ENCODE data around the gene FAF1.
A peak's percentile ranks its signal among the peaks of the same experiment; 100 is the strongest.
"Not testable (repeated sequence)": the region's sequence is repeated elsewhere in the genome, so short reads cannot be mapped to it uniquely, and the experiment has no call there.

Gene FAF1

DNA sequence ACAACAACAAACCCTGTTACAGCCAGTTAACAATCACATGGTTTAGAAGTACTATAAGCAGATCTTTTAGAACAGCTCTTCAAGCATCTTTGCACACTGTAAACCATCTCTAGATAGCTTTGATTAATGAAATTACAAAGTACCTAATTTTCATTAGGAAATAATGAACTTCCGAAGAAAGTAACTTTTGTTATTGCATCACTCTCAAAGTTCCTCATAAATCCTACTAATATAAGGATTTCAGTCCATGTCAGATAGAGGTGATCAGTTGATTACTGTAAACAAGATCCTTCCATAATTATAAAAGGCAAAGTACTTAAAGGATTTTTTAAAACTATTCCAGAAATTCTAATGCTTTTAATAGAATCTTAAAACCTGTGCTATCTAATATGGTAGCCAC, 58.2 kb downstream of the FAF1 start:
- DNase-seq: no peak

DNA sequence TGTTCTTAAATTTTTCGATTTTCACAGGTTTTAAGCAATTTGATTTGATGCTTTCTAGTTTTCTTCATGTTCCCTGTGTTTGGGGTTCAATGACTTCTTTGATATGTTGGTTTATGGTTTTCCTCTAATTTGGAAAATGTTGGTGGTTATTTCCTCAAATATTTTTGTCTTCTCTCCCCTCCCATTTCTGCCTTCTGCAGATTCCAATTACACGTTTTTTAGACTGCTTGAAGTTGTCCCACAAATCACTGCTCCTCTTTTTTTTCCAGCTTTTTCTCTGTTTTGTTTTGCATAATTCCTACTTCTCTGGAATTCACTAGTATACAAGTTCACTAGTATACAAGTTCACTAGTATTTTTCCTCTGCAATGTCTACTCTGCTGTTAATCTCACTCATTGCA, 61.3 kb downstream of the FAF1 start:
- DNase-seq: no peak

DNA sequence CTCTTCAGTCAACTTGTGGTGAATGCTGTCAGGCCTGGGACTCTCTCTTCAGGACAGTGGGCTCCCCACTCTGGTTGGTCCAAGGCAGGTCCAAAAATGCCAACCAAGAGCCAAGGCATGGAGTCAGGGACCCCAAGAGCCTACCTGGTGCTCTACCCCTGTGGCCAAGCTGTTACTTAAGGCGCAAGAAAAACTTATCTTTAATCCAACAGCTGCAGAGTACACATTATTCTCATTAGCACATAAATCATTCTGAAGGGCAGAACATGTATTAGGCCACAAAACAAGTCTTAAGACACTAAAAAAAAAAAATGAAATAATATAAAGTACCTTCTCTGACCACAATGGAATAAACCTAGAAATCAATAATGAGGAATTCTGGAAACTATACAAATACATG, 65.7 kb downstream of the FAF1 start:
- no peak for DNase-seq

DNA sequence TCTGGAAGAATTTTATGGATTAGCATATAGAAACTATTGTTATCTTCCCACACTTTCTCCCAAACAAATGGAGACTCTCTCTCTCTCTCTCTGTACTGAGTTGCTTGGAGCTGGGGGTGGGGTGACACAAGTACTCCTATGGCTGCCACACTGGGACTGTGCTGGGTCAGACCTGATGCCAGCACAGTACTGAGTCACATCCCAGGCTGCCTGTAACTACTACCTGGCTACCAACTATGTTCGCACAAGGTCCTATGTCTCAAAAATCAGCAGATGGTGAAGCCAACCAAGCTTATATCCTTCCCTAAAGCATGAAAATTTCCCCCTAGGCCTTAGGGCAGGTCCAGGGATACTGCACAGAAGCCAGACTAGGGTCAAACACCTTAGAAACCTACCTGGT, 66.6 kb downstream of the FAF1 start:
- no peak for DNase-seq

DNA sequence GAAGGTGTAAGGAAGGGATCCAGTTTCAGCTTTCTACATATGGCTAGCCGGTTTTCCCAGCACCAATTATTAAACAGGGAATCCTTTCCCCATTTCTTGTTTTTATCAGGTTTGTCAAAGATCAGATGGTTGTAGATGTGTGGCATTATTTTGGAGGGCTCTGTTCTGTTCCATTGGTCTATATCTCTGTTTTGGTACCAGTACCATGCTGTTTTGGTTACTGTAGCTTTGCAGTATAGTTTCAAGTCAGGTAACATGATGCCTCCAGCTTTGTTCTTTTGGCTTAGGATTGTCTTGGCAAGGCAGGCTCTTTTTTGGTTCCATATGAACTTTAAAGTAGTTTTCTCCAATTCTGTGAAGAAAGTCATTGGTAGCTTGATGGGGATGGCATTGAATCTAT, 72.5 kb downstream of the FAF1 start:
- DNase-seq: not testable (repeated sequence)

DNA sequence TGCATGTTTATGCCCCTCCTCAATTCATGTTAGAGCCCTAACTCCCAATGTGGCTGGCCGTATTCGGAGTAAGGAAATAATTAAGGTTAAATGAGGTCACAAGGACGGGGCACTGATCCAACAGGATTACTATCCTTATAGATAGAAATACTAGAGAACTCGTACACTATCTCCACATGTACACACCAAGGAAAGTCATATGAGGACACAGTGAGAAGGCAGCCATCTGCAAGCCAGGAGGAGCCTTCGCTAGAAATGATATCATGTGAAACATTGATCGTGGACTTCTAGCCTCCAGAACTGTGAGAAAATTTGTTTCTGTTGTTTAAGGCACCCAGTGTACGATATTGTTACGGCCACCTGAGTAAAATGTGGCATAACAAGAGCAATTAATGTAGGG, 79.7 kb downstream of the FAF1 start:
- DNase-seq: no peak

DNA sequence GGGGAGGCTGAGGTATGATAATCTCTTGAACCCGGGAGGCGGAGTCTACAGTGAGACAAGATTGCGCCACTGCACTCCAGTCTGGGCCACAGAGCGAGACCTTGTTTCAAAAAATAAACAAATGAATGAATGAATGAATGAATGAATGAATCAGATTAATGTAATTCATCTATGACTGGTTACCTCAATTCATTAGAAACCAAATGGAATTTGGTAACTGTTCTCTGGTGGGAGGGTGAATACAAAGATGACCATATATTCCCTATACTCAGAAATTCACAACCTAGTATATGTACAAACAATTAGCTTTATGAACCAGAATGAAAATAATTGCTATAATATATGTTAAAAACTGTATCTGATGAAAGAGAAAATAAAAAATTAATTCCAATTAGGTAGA, 80.9 kb downstream of the FAF1 start:
- no peak for DNase-seq

DNA sequence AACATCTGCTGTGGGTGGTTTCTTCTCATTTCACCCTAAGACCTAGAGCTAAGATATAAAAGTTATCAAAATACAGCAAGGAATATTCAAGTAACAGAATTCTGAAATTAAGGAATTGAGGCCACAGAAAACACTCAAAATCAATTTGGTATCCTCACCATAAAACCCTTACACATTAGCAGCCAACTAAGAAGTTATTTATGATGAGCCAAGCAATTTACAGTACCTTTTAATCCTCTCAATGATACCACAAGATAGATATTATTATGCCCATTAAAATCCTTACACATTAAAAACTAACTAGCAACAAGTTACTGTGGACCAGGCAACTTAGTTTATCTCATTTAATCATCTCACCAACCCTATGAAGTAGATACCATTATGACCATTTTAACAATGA, 81.6 kb downstream of the FAF1 start:
- DNase-seq: no peak

DNA sequence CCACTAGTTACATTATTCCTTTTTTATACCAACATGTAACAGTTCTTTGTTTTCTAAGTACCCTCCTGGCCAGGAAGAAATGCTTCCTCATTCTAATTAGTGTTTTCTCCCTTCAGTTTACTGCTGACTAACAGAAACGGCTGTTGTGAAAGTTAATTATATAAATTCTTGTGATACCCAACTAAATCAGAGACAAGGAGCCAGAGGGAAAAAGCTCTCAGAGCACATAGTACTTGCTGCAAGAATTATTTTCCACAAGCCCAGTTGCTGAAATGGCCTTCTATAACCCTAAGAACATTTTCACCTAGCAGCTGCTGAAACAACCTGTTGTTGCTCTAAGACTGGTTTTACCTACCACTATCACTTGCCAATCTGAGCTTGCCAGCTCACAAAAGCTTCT, 82.4 kb downstream of the FAF1 start:
- no peak for DNase-seq

DNA sequence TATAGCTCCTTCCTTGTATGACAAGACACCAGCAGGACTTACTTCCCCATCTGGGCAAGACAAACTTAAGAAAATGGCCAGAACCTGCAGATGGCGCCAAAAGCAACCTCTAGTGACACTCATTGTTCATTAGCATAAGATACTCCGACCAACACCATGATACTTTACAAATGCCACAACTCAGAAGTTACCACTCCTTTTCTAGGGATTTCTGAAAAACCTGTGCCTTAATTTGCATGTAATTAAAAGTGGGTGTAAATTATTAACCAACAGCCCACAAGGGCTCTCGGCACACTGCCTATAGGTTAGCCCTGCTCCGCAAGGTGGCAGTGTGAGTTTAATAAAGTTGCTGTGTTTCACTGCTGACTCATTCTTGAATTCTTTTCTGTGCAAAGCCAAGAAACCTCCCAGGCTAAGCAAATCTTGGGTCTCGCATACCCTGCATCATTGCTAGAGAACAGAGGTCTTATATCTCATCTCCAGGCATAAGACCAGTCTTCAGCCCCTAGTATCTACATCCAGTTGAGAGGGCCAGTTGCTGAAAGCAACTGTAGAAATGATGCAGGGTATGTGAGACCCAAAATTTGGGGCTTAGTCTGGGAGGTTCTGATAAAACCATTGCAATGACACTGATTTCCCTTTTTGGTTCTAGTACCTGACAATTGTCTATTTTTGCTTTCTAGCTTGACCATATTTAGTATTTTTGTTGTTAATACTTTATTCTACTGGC, 86.4 kb downstream of the FAF1 start:
- peak; percentile 74 for DNase-seq

DNA sequence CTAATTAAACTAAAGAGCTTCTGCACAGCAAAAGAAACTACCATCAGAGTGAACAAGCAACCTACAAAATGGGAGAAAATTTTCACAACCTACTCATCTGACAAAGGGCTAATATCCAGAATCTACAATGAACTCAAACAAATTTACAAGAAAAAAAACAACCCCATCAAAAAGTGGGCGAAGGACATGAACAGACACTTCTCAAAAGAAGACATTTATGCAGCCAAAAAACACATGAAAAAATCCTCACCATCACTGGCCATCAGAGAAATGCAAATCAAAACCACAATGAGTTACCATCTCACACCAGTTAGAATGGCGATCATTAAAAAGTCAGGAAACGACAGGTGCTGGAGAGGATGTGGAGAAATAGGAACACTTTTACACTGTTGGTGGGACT, 95.2 kb downstream of the FAF1 start:
- not testable (repeated sequence) for DNase-seq

DNA sequence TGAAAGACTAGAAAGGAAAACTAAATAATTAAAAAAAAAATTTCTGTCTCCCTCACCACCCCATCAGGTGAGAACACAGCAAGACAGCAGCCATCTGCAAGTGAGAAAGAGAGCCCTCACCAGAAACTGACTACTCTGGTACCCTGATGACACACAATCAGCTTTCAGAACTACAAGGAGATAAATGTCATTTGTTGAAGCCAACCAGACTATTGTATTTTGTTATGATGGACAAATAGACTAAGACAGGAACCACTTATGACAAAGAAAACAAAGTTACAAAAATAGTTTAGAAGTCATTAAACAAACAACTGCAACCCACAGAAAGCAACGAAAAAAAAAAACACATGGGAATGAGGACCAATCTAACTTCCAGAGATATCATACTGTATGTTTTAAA, 98.3 kb downstream of the FAF1 start:
- no peak for DNase-seq

DNA sequence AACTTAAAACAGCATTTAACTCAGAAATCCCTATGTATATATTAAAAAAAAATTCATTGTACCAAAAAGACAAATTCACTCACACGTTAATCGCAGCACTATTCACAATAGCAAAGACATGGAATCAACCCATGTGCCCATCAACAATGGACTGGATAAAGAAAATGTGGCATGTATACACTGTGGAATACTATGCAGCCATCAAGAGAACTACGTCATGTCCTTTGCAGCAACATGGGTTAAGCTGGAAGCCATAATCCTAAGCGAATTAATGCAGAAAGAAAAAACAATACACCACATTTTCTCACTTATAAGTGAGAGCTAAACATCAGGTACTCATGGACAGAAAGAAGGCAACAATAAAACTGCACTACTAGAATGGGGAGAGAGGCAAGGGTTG, 99.4 kb downstream of the FAF1 start:
- no peak for DNase-seq

DNA sequence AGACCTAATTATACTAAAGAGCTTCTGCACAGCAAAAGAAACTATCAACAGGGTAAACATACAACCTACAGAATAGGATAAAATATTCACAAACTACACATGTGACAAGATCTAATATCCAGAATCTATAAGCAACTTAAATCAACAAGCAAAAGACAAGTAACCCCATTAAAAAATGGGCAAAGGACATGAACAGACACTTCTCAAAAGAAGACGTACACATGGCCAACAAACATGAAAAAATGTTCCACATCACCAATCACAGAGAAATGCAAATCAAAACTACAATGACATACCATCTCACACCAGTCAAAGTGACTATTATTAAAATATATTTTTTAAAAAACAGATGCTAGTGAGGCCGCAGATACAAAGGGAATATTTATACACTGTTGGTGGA, 99.8 kb downstream of the FAF1 start:
- no peak for DNase-seq

DNA sequence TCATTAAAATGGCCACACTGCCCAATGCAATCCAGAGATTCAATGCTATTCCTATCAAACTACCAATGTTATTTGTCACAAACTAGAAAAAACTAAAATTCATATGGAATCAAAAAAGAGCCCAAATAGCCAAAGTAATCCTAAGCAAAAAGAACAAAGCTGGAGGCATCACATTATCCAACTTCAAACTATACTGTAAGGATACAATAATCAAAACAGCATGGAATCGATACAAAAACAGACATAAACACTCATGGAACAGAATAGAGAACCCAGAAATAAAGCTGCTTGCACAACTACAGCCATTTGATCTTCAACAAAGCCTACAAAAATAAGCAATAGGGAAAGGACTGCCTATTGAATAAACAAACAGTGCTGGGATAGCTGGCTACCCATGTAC, 100.4 kb downstream of the FAF1 start:
- DNase-seq: no peak

DNA sequence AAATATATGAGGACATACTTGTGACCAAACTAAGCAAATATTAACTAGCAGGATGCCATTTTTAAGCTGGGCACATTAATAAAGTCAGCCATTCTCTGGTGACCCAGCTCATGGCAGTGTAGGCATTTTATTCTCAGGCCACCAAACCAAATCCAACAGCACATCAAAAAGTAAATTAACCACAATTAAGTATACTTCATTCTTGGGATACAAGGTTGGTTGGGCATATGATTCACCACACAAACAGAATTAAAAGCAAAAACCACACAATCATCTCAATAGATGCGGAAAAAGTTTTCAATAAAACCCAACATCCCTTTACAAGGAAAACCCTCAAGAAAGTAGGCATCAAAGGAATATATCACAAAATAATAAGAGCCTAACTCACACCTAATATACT, 101.3 kb downstream of the FAF1 start:
- no peak for DNase-seq

DNA sequence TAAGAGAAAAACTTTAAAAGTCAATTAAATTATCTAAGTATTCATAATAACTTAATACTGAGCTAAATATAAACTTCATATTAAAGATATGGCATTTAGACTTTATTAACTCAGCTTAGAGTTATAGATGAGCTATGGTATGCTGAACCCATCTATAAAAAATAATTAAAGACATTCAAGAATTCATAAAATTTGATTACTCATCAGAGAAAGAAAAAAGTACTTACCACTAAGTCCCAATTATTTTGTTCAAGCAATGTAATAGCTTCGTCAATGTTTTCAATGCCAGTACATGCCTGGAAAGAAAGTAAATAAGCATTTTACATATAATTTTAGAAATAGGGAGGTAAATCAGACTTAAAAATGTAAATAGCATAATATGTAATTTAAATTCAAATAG, 102.4 kb downstream of the FAF1 start:
- DNase-seq: no peak

DNA sequence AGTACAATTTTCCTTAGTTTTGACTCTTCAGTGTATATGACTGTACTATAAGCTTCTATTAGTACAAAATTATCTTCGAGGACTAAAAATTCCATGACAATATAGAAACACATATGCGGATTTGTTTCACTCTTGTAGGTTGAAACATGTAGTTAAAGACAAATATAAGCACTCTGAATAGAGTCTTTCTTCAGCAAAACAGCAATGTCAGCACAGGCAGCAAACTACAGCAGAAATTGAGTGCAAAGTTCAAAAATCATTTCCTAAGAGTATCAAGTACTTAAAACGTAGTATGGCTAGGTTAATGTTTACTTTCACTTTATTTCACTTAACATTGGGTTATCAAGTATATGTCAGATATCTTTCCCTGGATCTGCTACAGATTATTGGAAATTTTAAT, 106.7 kb downstream of the FAF1 start:
- no peak for DNase-seq

DNA sequence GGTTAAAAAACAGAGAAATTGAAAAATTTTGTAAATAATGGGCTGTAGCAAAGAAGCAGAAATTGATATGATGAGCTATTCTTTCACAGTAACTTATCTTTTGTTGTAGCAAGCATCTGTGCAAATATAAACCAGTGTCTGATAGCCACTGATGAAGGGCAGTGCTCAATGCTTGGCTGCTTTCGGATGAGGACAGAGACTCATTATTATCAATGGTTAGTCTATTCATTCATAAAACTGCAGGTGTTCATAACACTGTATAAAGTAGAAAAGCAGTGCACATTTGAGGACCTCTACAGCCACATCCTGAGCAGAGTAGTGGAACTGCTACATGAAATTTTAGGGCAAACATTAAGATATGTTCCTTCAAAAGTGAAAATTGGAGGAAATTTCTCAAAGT, 107.2 kb downstream of the FAF1 start:
- DNase-seq: no peak

DNA sequence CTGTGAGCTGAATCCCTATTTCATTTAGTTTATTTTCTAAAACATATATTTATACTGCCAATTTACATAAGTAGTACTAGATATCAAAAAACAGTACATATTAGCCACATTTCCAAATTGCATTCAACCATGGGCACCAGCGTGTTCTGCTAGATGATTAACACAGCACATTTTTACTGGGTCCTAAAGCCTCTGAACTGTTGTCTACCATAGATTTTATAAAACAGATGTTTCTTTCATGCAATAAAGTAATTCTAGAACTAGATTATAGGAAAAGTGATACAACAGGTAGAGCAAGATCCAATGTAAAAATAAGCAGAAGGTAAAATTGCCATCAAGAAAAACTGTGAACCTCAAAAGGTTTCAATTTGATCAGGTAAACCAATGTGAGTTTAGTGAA, 108.6 kb downstream of the FAF1 start:
- DNase-seq: no peak

DNA sequence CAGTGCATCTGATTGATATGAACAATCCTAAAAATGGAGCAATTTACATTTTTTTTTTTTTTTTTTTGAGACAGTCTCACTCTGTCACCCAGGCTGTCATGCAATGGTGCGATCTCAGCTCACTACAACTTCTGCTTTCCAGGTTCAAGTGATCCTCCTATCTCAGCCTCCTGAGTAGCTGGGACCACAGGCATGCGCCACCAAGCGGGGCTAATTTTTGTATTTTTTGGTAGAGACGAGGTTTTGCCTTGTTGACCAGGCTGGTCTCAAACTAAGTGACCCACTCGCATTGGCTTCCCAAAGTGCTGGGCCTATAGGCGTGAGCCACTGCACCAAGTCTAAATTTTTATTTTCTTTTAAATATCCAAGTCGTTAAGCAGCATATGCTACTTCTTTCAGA, 109.0 kb downstream of the FAF1 start:
- no peak for DNase-seq

DNA sequence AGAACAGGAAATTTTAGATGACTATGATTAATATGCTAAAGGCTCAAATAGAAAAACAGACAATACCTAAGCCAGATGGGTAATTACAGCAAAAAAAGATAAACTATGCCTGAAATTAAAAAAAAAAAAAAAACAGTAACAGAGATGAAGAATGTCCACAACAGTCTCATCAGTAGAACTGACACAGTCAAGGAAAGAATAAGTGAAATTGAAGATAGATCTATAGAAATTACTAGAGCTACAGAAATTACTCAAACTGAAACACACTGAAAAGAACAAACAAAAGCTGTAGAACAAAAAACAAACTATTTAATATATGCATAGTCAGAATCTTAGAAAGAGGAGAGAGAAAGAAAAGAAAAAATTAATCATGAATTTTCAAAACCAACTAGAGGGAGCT, 112.8 kb downstream of the FAF1 start:
- no peak for DNase-seq

DNA sequence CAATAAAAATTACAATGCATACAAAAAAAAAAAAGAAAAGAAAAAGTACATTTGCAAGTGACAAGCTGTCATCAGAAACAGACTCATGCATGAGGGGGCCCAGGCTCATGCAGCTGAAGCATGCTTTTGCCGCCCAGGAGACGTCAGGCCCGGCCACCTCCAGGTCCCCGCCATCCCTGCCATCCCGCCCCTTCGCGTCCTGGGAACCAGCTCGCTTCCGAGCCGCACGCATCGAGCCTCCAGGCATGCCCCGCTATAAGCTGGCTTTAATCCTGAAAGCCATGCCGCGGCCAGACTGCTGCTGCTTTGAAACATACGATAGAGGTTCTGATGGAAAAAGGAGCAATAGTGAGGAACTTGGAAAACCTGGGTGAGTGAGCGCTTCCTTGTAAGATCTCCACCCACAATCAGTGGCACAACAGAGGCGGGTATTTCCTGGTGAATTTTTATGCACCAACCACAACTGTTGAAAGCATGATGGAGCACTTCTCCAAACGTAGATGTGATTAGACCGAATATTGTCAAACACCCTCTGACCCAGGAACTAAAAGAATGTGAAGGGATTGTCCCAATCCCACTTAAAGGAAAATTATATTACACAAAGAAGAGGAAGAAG, 113.7 kb downstream of the FAF1 start:
- DNase-seq: no peak

DNA sequence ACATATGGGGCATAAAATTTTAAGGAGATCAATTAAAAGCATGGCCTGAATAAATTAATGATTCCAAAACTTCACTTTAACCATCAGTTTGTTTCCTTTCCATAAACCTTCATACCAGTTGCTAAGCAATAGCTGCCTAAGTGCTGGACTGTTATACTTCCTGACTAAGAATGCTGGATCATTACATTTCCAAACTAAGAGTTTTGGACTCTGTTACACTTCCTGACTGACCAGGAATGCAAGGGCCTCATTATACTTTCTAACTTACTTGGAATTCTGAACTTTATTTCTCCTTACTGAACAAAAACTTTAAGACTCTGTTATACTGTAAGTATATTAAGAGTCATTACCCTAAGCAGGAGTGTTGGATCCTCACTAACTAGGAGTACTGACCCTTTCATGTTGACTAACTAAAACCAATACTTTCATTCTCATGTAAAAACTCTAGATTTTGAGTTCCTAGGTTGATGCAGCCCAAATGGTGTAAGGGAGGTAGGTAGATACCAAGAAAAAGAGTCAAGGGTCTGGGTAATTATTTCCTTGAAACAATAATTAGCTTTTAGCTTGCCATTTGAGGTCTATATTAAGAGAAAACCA, 118.2 kb downstream of the FAF1 start:
- DNase-seq: no peak

DNA sequence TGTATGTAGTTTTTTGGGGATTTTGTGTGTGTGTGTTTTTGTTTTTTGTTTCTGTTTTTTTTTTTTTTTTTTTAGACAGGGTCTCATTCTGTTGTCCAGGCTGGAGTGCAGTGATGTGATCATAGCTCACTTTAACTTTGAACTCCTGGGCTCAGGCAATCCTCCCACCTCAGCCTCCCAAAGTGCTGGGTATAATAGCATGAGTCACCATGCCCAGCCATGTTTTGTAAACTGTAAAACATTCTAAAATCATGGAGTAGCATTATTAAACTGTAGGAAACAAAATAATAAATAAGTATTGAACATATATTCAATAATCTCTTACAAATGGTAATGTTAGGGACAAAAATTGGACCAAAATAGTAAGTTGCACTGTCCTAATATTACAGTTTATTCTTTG, 124.0 kb downstream of the FAF1 start:
- no peak for DNase-seq
